ENCODE measurements around the gene NRARP.

DNA sequence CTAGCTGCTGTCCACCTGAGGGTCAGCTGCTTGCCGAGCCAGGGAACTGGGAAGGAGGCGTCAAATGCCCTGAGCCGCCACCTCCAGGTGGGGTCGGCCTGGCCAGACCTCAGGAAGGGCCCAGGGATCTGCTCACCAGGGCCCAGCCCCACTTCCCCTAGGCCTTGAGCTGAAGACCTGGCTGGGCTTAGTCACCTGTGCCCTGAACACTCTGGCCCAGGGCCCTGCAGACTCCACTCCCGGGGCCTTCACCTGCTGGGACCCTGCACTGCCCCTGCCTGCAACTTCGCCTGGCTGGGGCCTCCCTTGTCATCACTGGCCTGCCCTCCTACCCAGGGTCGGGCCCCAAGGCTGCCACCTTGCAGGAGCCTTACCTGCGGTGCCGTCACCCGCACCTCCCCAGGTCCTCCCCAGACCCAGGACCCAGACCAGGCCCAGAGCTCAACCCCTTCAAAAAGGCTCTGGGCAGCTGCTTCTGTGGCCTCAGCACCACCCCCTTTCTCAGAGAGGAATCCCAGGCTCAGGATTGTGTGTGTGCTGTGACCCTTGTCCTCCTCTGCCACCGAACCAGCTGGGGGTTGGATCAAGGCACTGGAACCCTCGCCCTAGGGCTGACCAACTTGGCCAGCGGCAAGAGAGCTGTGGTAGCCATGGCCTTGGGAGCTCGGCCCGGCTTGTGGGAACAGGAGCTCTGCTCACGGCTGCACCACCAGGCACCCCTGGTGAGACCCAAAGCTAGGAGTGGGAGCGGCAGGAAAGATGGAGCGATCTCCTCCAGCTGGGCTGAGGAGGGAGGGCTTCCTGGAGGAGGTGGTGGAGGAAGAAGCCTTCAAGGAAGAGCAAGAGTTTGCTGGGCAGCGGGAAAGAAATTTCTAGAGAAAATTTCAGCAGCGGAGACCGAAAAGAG is 48.1 kb downstream of the NRARP start:
- TF ChIP-seq, protein P1, sequence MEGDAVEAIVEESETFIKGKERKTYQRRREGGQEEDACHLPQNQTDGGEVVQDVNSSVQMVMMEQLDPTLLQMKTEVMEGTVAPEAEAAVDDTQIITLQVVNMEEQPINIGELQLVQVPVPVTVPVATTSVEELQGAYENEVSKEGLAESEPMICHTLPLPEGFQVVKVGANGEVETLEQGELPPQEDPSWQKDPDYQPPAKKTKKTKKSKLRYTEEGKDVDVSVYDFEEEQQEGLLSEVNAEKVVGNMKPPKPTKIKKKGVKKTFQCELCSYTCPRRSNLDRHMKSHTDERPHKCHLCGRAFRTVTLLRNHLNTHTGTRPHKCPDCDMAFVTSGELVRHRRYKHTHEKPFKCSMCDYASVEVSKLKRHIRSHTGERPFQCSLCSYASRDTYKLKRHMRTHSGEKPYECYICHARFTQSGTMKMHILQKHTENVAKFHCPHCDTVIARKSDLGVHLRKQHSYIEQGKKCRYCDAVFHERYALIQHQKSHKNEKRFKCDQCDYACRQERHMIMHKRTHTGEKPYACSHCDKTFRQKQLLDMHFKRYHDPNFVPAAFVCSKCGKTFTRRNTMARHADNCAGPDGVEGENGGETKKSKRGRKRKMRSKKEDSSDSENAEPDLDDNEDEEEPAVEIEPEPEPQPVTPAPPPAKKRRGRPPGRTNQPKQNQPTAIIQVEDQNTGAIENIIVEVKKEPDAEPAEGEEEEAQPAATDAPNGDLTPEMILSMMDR (IDR thresholded peaks at IDR 0.05), result no peak
- TF ChIP-seq POLR2A (IDR thresholded peaks at IDR 0.05), result no peak
